A673 (cell line): ENCODE data around the gene MEOX1. TPM values are rescaled to one million over a fixed set of nuclear protein-coding genes. Genes with fewer than 3 reads are reported as not detected.

Source experiments
- BruUV-seq: library from RNA; stranded (reverse); fragments of 400-500 nt; replicated peaks from 2 replicates; lab custom pipeline; 2021; lab: Mats Ljungman, UMichigan
- CTCF ChIA-PET: fragments of 300-600 bp; sonication (Branson Sonifier 250); formaldehyde crosslinking; loops from one replicate; lab custom pipeline; 2022; ENCODE audit warnings: antibody characterized with exemption; lab: Charles Lee
- POLR2A ChIA-PET: fragments of 300-600 bp; sonication (Branson Sonifier 250); formaldehyde crosslinking; loops from one replicate; lab custom pipeline; 2022; ENCODE audit warnings: antibody characterized with exemption; ENCODE audit not compliant: low non-redundant PET; lab: Charles Lee
- DNase-seq: peaks from one replicate; pipeline ENCODE4 v3.0.0-alpha.2; 2015; ENCODE audit warnings: low spot score
- H3K27ac ChIP-seq: fragments of 200-600 bp; sonication (generic); 2 replicates; pipeline ENCODE4 v1.5.1; 2016; ENCODE audit warnings: mixed run types, low read depth, mild to moderate bottlenecking, mixed read lengths, antibody characterized with exemption, low read length; ENCODE audit not compliant: poor library complexity, severe bottlenecking
- H3K27me3 ChIP-seq: fragments of 200-600 bp; sonication (generic); replicated peaks from 2 replicates; pipeline ENCODE4 v1.6.1; 2017; ENCODE audit warnings: mixed run types, low read depth, mild to moderate bottlenecking, mixed read lengths, antibody characterized with exemption, low read length; ENCODE audit not compliant: insufficient read depth, poor library complexity
- H3K36me3 ChIP-seq: fragments of 200-600 bp; sonication (generic); 2 replicates; pipeline ENCODE4 v1.6.1; 2016; ENCODE audit warnings: mixed run types, mild to moderate bottlenecking, mixed read lengths, antibody characterized with exemption, low read length; ENCODE audit not compliant: insufficient read depth, poor library complexity, severe bottlenecking
- H3K4me1 ChIP-seq: fragments of 200-600 bp; sonication (generic); 2 replicates; pipeline ENCODE4 v1.6.1; 2017; ENCODE audit warnings: mixed run types, mild to moderate bottlenecking, mixed read lengths, antibody characterized with exemption, low read length; ENCODE audit not compliant: insufficient read depth, poor library complexity, severe bottlenecking
- H3K4me3 ChIP-seq: fragments of 200-600 bp; sonication (generic); 2 replicates; pipeline ENCODE4 v1.5.1; 2016; ENCODE audit warnings: low read depth, mixed run types, mild to moderate bottlenecking, mixed read lengths, low read length; ENCODE audit not compliant: poor library complexity, severe bottlenecking
- H3K9me3 ChIP-seq: fragments of 200-600 bp; sonication (generic); 2 replicates; pipeline ENCODE4 v1.6.1; 2016; ENCODE audit warnings: mixed run types, low read depth, mild to moderate bottlenecking, mixed read lengths, antibody characterized with exemption, low read length; ENCODE audit not compliant: poor library complexity, severe bottlenecking
- EZH2 ChIP-seq: fragments of 200-600 bp; sonication (generic); IDR thresholded peaks from 2 replicates; pipeline ENCODE4 v1.6.1; 2017; ENCODE audit warnings: borderline replicate concordance, low read depth, mild to moderate bottlenecking, mixed read lengths, antibody characterized with exemption, low read length; ENCODE audit not compliant: poor library complexity, severe bottlenecking
- intact Hi-C: fragments of 100-400 bp; cut with micrococcal nuclease; formaldehyde crosslinking; loops from one replicate; pipeline ENCODE4 v1.10.0; 2022; ENCODE audit not compliant: unreplicated experiment
- total RNA-seq: library from RNA; stranded (reverse); gene quantifications from 2 replicates; pipeline ENCODE4 v1.2.3, GENCODE V29; 2021
- TF ChIP-seq, protein P1 (sequence below): fragments of 300-800, 200-600 bp; sonication (generic); conservative IDR thresholded peaks from 2 replicates; pipeline ENCODE4 v1.5.1; 2017; ENCODE audit warnings: low read depth, mild to moderate bottlenecking, antibody characterized with exemption, low read length, moderate library complexity, mixed read lengths

Gene MEOX1
- total RNA-seq, 1 experiment from 2014 or later = 0.82 TPM

GRCh38 chr17:43620581-43620980, 41.1 kb downstream of the MEOX1 start:
- H3K27me3 ChIP-seq = no peaks in the 10 kb centered on the region
- CTCF ChIA-PET = no interaction called here
- H3K4me1 ChIP-seq = no peaks in the 10 kb centered on the region
- TF ChIP-seq, protein P1, sequence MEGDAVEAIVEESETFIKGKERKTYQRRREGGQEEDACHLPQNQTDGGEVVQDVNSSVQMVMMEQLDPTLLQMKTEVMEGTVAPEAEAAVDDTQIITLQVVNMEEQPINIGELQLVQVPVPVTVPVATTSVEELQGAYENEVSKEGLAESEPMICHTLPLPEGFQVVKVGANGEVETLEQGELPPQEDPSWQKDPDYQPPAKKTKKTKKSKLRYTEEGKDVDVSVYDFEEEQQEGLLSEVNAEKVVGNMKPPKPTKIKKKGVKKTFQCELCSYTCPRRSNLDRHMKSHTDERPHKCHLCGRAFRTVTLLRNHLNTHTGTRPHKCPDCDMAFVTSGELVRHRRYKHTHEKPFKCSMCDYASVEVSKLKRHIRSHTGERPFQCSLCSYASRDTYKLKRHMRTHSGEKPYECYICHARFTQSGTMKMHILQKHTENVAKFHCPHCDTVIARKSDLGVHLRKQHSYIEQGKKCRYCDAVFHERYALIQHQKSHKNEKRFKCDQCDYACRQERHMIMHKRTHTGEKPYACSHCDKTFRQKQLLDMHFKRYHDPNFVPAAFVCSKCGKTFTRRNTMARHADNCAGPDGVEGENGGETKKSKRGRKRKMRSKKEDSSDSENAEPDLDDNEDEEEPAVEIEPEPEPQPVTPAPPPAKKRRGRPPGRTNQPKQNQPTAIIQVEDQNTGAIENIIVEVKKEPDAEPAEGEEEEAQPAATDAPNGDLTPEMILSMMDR = no peak
- no peak for TF ChIP-seq EZH2
- H3K9me3 ChIP-seq = no peaks in the 10 kb centered on the region
- POLR2A ChIA-PET = no interaction called here
- intact Hi-C loops = no loop called here
- H3K36me3 ChIP-seq = no peaks in the 10 kb centered on the region
- DNase-seq = no peak
- H3K4me3 ChIP-seq = no peak overlapping the region
- BruUV-seq = no TSS peak
- H3K27ac ChIP-seq = no peak overlapping the region

GRCh38 chr17:43620147-43620546, 41.6 kb downstream of the MEOX1 start:
- no peak for DNase-seq
- Histone ChIP-seq H3K4me1 (no peaks in the 10 kb centered on the region), H3K9me3 (no peaks in the 10 kb centered on the region), H3K27ac (no peak overlapping the region), H3K27me3 (no peaks in the 10 kb centered on the region), H3K36me3 (no peaks in the 10 kb centered on the region), H3K4me3 (no peak overlapping the region)
- TF ChIP-seq, protein P1 = no peak
- ChIA-PET CTCF (no interaction called here), POLR2A (no interaction called here)
- no TSS peak for BruUV-seq
- intact Hi-C loops = no loop called here

- Histone ChIP-seq H3K36me3 (no peaks in the 10 kb centered on the region), H3K4me3 (no peak overlapping the region), H3K4me1 (no peaks in the 10 kb centered on the region), H3K9me3 (no peaks in the 10 kb centered on the region), H3K27ac (no peak overlapping the region), H3K27me3 (no peaks in the 10 kb centered on the region)
- CTCF ChIA-PET = no interaction called here
- TF ChIP-seq, protein P1 = no peak
- no peak for TF ChIP-seq EZH2
- DNase-seq = no peak
- POLR2A ChIA-PET = no interaction called here
- BruUV-seq = no TSS peak
- intact Hi-C loops = no loop called here
Measured at GRCh38 chr17:43619705-43620104, 42.0 kb downstream of the MEOX1 start.
